H9 (cell line): ENCODE measurements around the gene EPS8L3. TPM values are rescaled to one million over a fixed set of nuclear protein-coding genes. Genes with fewer than 3 reads are reported as not detected.

Source experiments
- DNase-seq: peaks from one replicate; pipeline ENCODE4 v3.0.0-alpha.2; 2017
- H2AFZ ChIP-seq: one replicate; pipeline ENCODE4 v1.6.1; 2013; ENCODE audit warnings: mild to moderate bottlenecking, low read length, control low read depth, moderate library complexity
- H2AK5ac ChIP-seq: 2 replicates; pipeline ENCODE4 v1.6.1; 2013; ENCODE audit warnings: low read length, control low read depth, mixed read lengths; ENCODE audit not compliant: insufficient read length
- H2BK120ac ChIP-seq: one replicate; pipeline ENCODE4 v1.6.1; 2013; ENCODE audit warnings: low read depth, mild to moderate bottlenecking, low read length, control low read depth, inconsistent platforms; ENCODE audit not compliant: poor library complexity, severe bottlenecking
- H2BK12ac ChIP-seq: 2 replicates; pipeline ENCODE4 v1.6.1; 2013; ENCODE audit warnings: low read length, control low read depth, mixed read lengths, low read depth; ENCODE audit not compliant: insufficient read length
- H2BK15ac ChIP-seq: 2 replicates; pipeline ENCODE4 v1.6.1; 2013; ENCODE audit warnings: low read depth, low read length, control low read depth
- H2BK20ac ChIP-seq: one replicate; pipeline ENCODE4 v1.6.1; 2013; ENCODE audit warnings: low read depth, mild to moderate bottlenecking, low read length, control low read depth, inconsistent platforms; ENCODE audit not compliant: poor library complexity, severe bottlenecking
- H2BK5ac ChIP-seq: 2 replicates; pipeline ENCODE4 v1.6.1; 2013; ENCODE audit warnings: low read length, control low read depth, mixed read lengths; ENCODE audit not compliant: insufficient read length
- H3K14ac ChIP-seq: 2 replicates; pipeline ENCODE4 v1.6.1; 2013; ENCODE audit warnings: low read length, control low read depth; ENCODE audit not compliant: insufficient read depth
- H3K18ac ChIP-seq: 2 replicates; pipeline ENCODE4 v1.6.1; 2013; ENCODE audit warnings: low read depth, mild to moderate bottlenecking, mixed read lengths, low read length, control low read depth; ENCODE audit not compliant: insufficient read length
- H3K23ac ChIP-seq: 2 replicates; pipeline ENCODE4 v1.6.1; 2013; ENCODE audit warnings: low read length, control low read depth, mixed read lengths, low read depth; ENCODE audit not compliant: insufficient read length
- H3K23me2 ChIP-seq: 2 replicates; pipeline ENCODE4 v1.6.1; 2013; ENCODE audit warnings: low read depth, mild to moderate bottlenecking, mixed read lengths, low read length, control low read depth; ENCODE audit not compliant: insufficient read length, poor library complexity, severe bottlenecking
- H3K27ac ChIP-seq: 2 replicates; pipeline ENCODE4 v1.5.1; 2013; ENCODE audit warnings: low read length, control low read depth, mixed read lengths, low read depth; ENCODE audit not compliant: insufficient read length
- H3K27me3 ChIP-seq: 2 replicates; pipeline ENCODE4 v1.6.1; 2013; ENCODE audit warnings: low read length, control low read depth, inconsistent platforms; ENCODE audit not compliant: insufficient read depth
- H3K4ac ChIP-seq: 2 replicates; pipeline ENCODE4 v1.6.1; 2013; ENCODE audit warnings: low read depth, mild to moderate bottlenecking, control low read depth, inconsistent platforms, low read length, moderate library complexity
- H3K4me1 ChIP-seq: 2 replicates; pipeline ENCODE4 v1.6.1; 2013; ENCODE audit warnings: low read length, control low read depth, inconsistent platforms; ENCODE audit not compliant: insufficient read depth
- H3K4me2 ChIP-seq: 2 replicates; pipeline ENCODE4 v1.6.1; 2013; ENCODE audit warnings: low read length, control low read depth, mixed read lengths; ENCODE audit not compliant: insufficient read length, insufficient read depth
- H3K56ac ChIP-seq: 2 replicates; pipeline ENCODE4 v1.6.1; 2013; ENCODE audit warnings: low read depth, mild to moderate bottlenecking, mixed read lengths, low read length, control low read depth; ENCODE audit not compliant: insufficient read length
- H3K79me1 ChIP-seq: 2 replicates; pipeline ENCODE4 v1.6.1; 2013; ENCODE audit warnings: low read depth, mild to moderate bottlenecking, moderate library complexity, low read length, control low read depth, inconsistent platforms; ENCODE audit not compliant: insufficient read depth, poor library complexity, severe bottlenecking
- H3K79me2 ChIP-seq: 2 replicates; pipeline ENCODE4 v1.6.1; 2013; ENCODE audit warnings: low read length, control low read depth, inconsistent platforms; ENCODE audit not compliant: insufficient read depth
- H3K9ac ChIP-seq: 2 replicates; pipeline ENCODE4 v1.6.1; 2013; ENCODE audit warnings: low read length, control low read depth, mixed read lengths; ENCODE audit not compliant: insufficient read length; ENCODE audit errors: extremely low read depth
- H3K9me3 ChIP-seq: one replicate; pipeline ENCODE4 v1.6.1; 2013; ENCODE audit warnings: low read depth, low read length, inconsistent platforms; ENCODE audit not compliant: control insufficient read depth
- H3T11ph ChIP-seq: one replicate; pipeline ENCODE4 v1.6.1; 2013; ENCODE audit warnings: mild to moderate bottlenecking, low read length, control low read depth, inconsistent platforms
- H4K20me1 ChIP-seq: one replicate; pipeline ENCODE4 v1.6.1; 2013; ENCODE audit not compliant: control insufficient read depth, insufficient read length, insufficient read depth
- H4K5ac ChIP-seq: 2 replicates; pipeline ENCODE4 v1.6.1; 2013; ENCODE audit warnings: low read depth, mild to moderate bottlenecking, mixed read lengths, low read length, control low read depth; ENCODE audit not compliant: insufficient read length
- H4K8ac ChIP-seq: replicated peaks from 2 replicates; pipeline ENCODE4 v1.6.1; 2013; ENCODE audit warnings: low read length, control low read depth, mixed read lengths, low read depth; ENCODE audit not compliant: insufficient read length
- H4K91ac ChIP-seq: 2 replicates; pipeline ENCODE4 v1.6.1; 2013; ENCODE audit warnings: low read depth, mild to moderate bottlenecking, moderate library complexity, mixed read lengths, low read length, control low read depth; ENCODE audit not compliant: insufficient read length
- H3K27ac Mint-ChIP-seq, 3 experiments: 2 replicates in 2 of 3; 3 replicates in 1 of 3; pipeline ENCODE4 v1.8.0; 2020 to 2021; ENCODE audit warnings: mixed read lengths in 3 of 3, mild to moderate bottlenecking in 1 of 3, moderate library complexity in 1 of 3
- H3K27me3 Mint-ChIP-seq: 2 replicates; pipeline ENCODE4 v1.8.0; 2021; ENCODE audit warnings: low read depth, mild to moderate bottlenecking, moderate library complexity, mixed read lengths
- H3K36me3 Mint-ChIP-seq, 3 experiments: 2 replicates in 2 of 3; 3 replicates in 1 of 3; pipeline ENCODE4 v1.8.0; 2020 to 2021; ENCODE audit warnings: low read depth in 3 of 3, mixed read lengths in 3 of 3; ENCODE audit not compliant: insufficient read depth in 1 of 3
- H3K4me1 Mint-ChIP-seq, 2 experiments: 2 replicates each; pipeline ENCODE4 v1.8.0; 2020; ENCODE audit warnings: mixed read lengths in 2 of 2
- H3K4me3 Mint-ChIP-seq, 2 experiments: 2 replicates in 1 of 2; 3 replicates in 1 of 2; pipeline ENCODE4 v1.8.0; 2020 to 2021; ENCODE audit warnings: mild to moderate bottlenecking in 2 of 2, mixed read lengths in 2 of 2, moderate library complexity in 1 of 2
- H3K9me3 Mint-ChIP-seq, 2 experiments: 2 replicates in 1 of 2; 3 replicates in 1 of 2; pipeline ENCODE4 v1.8.0; 2020; ENCODE audit warnings: mild to moderate bottlenecking in 2 of 2, mixed read lengths in 2 of 2, moderate library complexity in 1 of 2
- CTCF ChIP-seq: fragments of 200-600 bp; sonication (generic); conservative IDR thresholded peaks from 3 replicates; pipeline ENCODE4 v1.8.0; 2021; ENCODE audit warnings: antibody characterized with exemption, mild to moderate bottlenecking
- WGBS: extraction: QIAGEN DNeasy Blood & Tissue Kit; methylation state at CpG from one replicate; pipeline ENCODE4 v1.1.7; 2013; ENCODE audit warnings: missing lambda C conversion rate, low lambda C conversion rate, mixed read lengths; ENCODE audit not compliant: insufficient read length; ENCODE audit errors: extremely low coverage; 5-methylcytosine and 5-hydroxymethylcytosine counted together
- total RNA-seq: library from RNA; stranded (reverse); gene quantifications from 2 replicates; pipeline ENCODE4 v1.2.1, GENCODE V29; 2021

EPS8L3 gene
- total RNA-seq, 1 experiment from 2014 or later: not detected

- Histone ChIP-seq H3K18ac (no peak overlapping the region), H3K4me1 (0 out of 2 replicates have a peak, but pooled peaks cover 2% of the 10 kb centered on the region)
- no peak overlapping the region for H3K4me3 Mint-ChIP-seq
These were observed 22.4 kb upstream of the EPS8L3 start for GRCh38 chr1:109786112-109786480.

More at GRCh38 chr1:109786112-109786480, 22.4 kb upstream of the EPS8L3 start:
- H2BK5ac ChIP-seq: no peak overlapping the region
- H2BK20ac ChIP-seq: no peak overlapping the region
- H3K27me3 ChIP-seq: no peaks in the 10 kb centered on the region
- no peak for DNase-seq
- no peak overlapping the region for H2AK5ac ChIP-seq
- no peak overlapping the region for H3K9ac ChIP-seq
- no peak overlapping the region for H3K23ac ChIP-seq
- H3T11ph ChIP-seq: no peak overlapping the region
- H4K20me1 ChIP-seq: no peaks in the 10 kb centered on the region
- H3K4me2 ChIP-seq: no peak overlapping the region
- no peak overlapping the region for H2BK12ac ChIP-seq
- no peak overlapping the region for H4K5ac ChIP-seq
- no peaks in the 10 kb centered on the region for H3K79me1 ChIP-seq
- H3K9me3 ChIP-seq: no peaks in the 10 kb centered on the region
- no peak overlapping the region for H2BK120ac ChIP-seq
- no CpG with 5 or more reads among the region's 5 CpGs for WGBS
- peaks cover 0 to 1% (median 0%) of the 10 kb centered on the region in 3 experiments; a peak in 3 of 7 replicates for H3K36me3 Mint-ChIP-seq
- H3K23me2 ChIP-seq: no peaks in the 10 kb centered on the region
- no peak overlapping the region for H3K27ac ChIP-seq
- no peak overlapping the region for H4K91ac ChIP-seq
- H3K14ac ChIP-seq: no peak overlapping the region
- H3K4me1 Mint-ChIP-seq: peaks cover 27 to 36% of the 10 kb centered on the region in 2 experiments
- H3K9me3 Mint-ChIP-seq: no peaks in the 10 kb centered on the region; a peak in 1 of 5 replicates
- no peaks in the 10 kb centered on the region for H3K79me2 ChIP-seq
- no peak overlapping the region for H3K4ac ChIP-seq
- peaks cover 2% of the 10 kb centered on the region; the same call in 1 of the 2 replicates for H3K27me3 Mint-ChIP-seq
- H2AFZ ChIP-seq: no peak overlapping the region
- no peak for TF ChIP-seq CTCF
- no peak overlapping the region for H2BK15ac ChIP-seq
- H3K56ac ChIP-seq: no peak overlapping the region
- no peak overlapping the region for H3K27ac Mint-ChIP-seq
- no peak overlapping the region for H4K8ac ChIP-seq
